ENCODE data around the gene ST6GALNAC3.

GRCh38 chr1:76503736-76504135, 429.2 kb downstream of the ST6GALNAC3 start:
- TF ChIP-seq CTCF (IDR thresholded peaks at IDR 0.05; ENCODE audit: low read length) (no peak), EZH2 (optimal IDR thresholded peaks at IDR 0.05; ENCODE audit: low read depth, low read length) (no peak)

Data from MM.1S (cell line).